Transverse colon (tissue), 4 donors: ENCODE results near the gene FAM241A. TPM values are rescaled to one million over a fixed set of nuclear protein-coding genes. Genes with fewer than 3 reads are reported as not detected.

Source experiments
- DNase-seq: peaks from one replicate; pipeline ENCODE4 v3.0.0-alpha.2; 2019
- H3K27ac ChIP-seq, 4 donors: fragments of 200-600 bp; sonication (generic); 2 replicates each; pipeline ENCODE4 v1.5.1; 2016 to 2018; ENCODE audit warnings: inconsistent platforms in 4 of 4
- H3K27me3 ChIP-seq: fragments of 200-600 bp; sonication (generic); 2 replicates; pipeline ENCODE4 v1.5.1; 2017; ENCODE audit warnings: inconsistent platforms
- H3K36me3 ChIP-seq, 4 donors: fragments of 200-600 bp; sonication (generic); 2 replicates each; pipeline ENCODE4 v1.5.1; 2017 to 2019; ENCODE audit warnings: inconsistent platforms in 4 of 4
- H3K4me1 ChIP-seq, 4 donors: fragments of 200-600 bp; sonication (generic); 2 replicates each; pipeline ENCODE4 v1.5.1; 2017 to 2020; ENCODE audit warnings: inconsistent platforms in 4 of 4
- H3K4me3 ChIP-seq, 4 donors: fragments of 200-600 bp; sonication (generic); 1 replicate in 1 of 4; 2 replicates in 3 of 4; pipeline versions ENCODE4 v1.5.1 to v1.6.1; 2017 to 2019; ENCODE audit warnings: inconsistent platforms in 4 of 4
- H3K9me3 ChIP-seq, 2 donors: fragments of 200-600 bp; sonication (generic); 2 replicates each; pipeline ENCODE4 v1.5.1; 2017 to 2019; ENCODE audit warnings: inconsistent platforms in 2 of 2
- CTCF ChIP-seq, 5 experiments: fragments of 200-600 bp in 3 of 5; fragments of 450-650 bp in 2 of 5; sonication (generic) in 3 of 5; IDR thresholded peaks; 1 replicate in 2 of 5; 2 replicates in 3 of 5; pipeline ENCODE4 v1.5.1; 2016 to 2017; ENCODE audit warnings: antibody characterized with exemption in 5 of 5, inconsistent platforms in 3 of 5, mild to moderate bottlenecking in 2 of 5, moderate library complexity in 1 of 5
- EP300 ChIP-seq: sonication (generic); formaldehyde crosslinking; IDR thresholded peaks from one replicate; pipeline ENCODE4 v1.6.1; 2017; ENCODE audit warnings: antibody characterized with exemption, low read depth
- POLR2A ChIP-seq: fragments of 450-650 bp; IDR thresholded peaks from one replicate; pipeline ENCODE4 v1.6.1; 2016; ENCODE audit warnings: antibody characterized with exemption, mild to moderate bottlenecking, moderate library complexity
- POLR2AphosphoS5 ChIP-seq, 3 donors: sonication (generic); formaldehyde crosslinking; IDR thresholded peaks; one replicate each; pipeline ENCODE4 v1.6.1; 2016; ENCODE audit warnings: antibody characterized with exemption in 3 of 3
- WGBS, 2 donors: methylation state at CpG; one replicate each; pipeline ENCODE4 v1.1.5; 2018; ENCODE audit warnings: low coverage in 1 of 2; 5-methylcytosine and 5-hydroxymethylcytosine counted together
- in situ Hi-C, 4 donors: fragments of 200-750 bp; cut with MboI; loops; one replicate each; pipeline versions ENCODE4 v1.15.0 to v1.15.1; 2017; ENCODE audit warnings: low sequenced_read_pairs in 3 of 4, low pct_ligation_motif_present in 1 of 4, low pct_unique_long_range_greater_than_20kb in 1 of 4
- intact Hi-C: fragments of 100-400 bp; cut with DNase I; formaldehyde crosslinking; loops from one replicate; pipeline ENCODE4 v1.15.1; 2023; ENCODE audit warnings: low total_unique reads
- total RNA-seq, 4 donors: library from RNA; depleted of rRNA; stranded (reverse); fragments of >200 nt; gene quantifications; one replicate each; pipeline ENCODE4 v1.1.0, GENCODE V29; 2016

Gene FAM241A
- total RNA-seq, 4 donors from 2014 or later = 0.37 to 4.4 (median 1.7) TPM

- TF ChIP-seq CTCF (IDR thresholded peaks at IDR 0.05) = no peak
- TF ChIP-seq POLR2AphosphoS5 (IDR thresholded peaks at IDR 0.05) = no peak
- TF ChIP-seq POLR2A = no peak
- TF ChIP-seq EP300 = no peak
- no peaks in the 10 kb centered on the region for H3K9me3 ChIP-seq
- no peaks in the 10 kb centered on the region for H3K36me3 ChIP-seq
- no peak for DNase-seq
- H3K27me3 ChIP-seq = no peaks in the 10 kb centered on the region
- H3K4me1 ChIP-seq = no peaks in the 10 kb centered on the region
- H3K4me3 ChIP-seq = no peak overlapping the region
- 75 to 85% methylated on average over 2 of the region's 2 CpGs for WGBS, 2 donors
- intact Hi-C loops (no loop called here), in situ Hi-C loops (no loop called here)
- no peak overlapping the region for H3K27ac ChIP-seq
These were observed 38.0 kb downstream of the FAM241A start for GRCh38 chr4:112183252-112183651.

- no peaks in the 10 kb centered on the region for H3K9me3 ChIP-seq
- H3K27ac ChIP-seq = no peak overlapping the region
- 88 to 100% methylated on average over 1 of the region's 1 CpG for WGBS, 2 donors
- in situ Hi-C loops (no loop called here), intact Hi-C loops (no loop called here)
- TF ChIP-seq CTCF (IDR thresholded peaks at IDR 0.05) (no peak), POLR2A (no peak), EP300 (no peak), POLR2AphosphoS5 (IDR thresholded peaks at IDR 0.05) (no peak)
- DNase-seq = no peak
- H3K4me3 ChIP-seq = no peak overlapping the region
- H3K36me3 ChIP-seq = no peaks in the 10 kb centered on the region
- no peaks in the 10 kb centered on the region for H3K4me1 ChIP-seq
- H3K27me3 ChIP-seq = no peaks in the 10 kb centered on the region
These were observed 39.2 kb downstream of the FAM241A start for GRCh38 chr4:112184438-112184837.

- intact Hi-C loops = no loop called here
- no peaks in the 10 kb centered on the region for H3K27me3 ChIP-seq
- H3K36me3 ChIP-seq = no peaks in the 10 kb centered on the region
- WGBS, 2 donors = 80 to 100% methylated on average over 1 to 2 of the region's 2 CpGs
- TF ChIP-seq POLR2AphosphoS5 (IDR thresholded peaks at IDR 0.05) (no peak), POLR2A (no peak), EP300 (no peak), CTCF (IDR thresholded peaks at IDR 0.05) (no peak)
- no peaks in the 10 kb centered on the region for H3K9me3 ChIP-seq
- DNase-seq = no peak
- H3K4me3 ChIP-seq = no peak overlapping the region
- H3K27ac ChIP-seq = no peak overlapping the region
- in situ Hi-C loops = no loop called here
- no peaks in the 10 kb centered on the region for H3K4me1 ChIP-seq
These were observed 40.1 kb downstream of the FAM241A start for GRCh38 chr4:112185334-112185733.

GRCh38 chr4:112185740-112186670 lies 40.8 kb downstream of the FAM241A start:
- TF ChIP-seq CTCF (IDR thresholded peaks at IDR 0.05) (no peak), EP300 (no peak), POLR2A (no peak), POLR2AphosphoS5 (IDR thresholded peaks at IDR 0.05) (no peak)
- H3K36me3 ChIP-seq = no peaks in the 10 kb centered on the region
- 73 to 87% methylated on average over 6 to 8 of the region's 8 CpGs for WGBS, 2 donors
- H3K4me1 ChIP-seq = no peaks in the 10 kb centered on the region
- in situ Hi-C loops = no loop called here
- no peaks in the 10 kb centered on the region for H3K27me3 ChIP-seq
- no peak for DNase-seq
- no peak overlapping the region for H3K4me3 ChIP-seq
- H3K9me3 ChIP-seq = no peaks in the 10 kb centered on the region
- H3K27ac ChIP-seq = no peak overlapping the region
- intact Hi-C loops = no loop called here
